Stomach (tissue), 9 donors: ENCODE measurements around the gene NR2F1. TPM values are rescaled to one million over a fixed set of nuclear protein-coding genes. Genes with fewer than 3 reads are reported as not detected.

ENCODE experiments used
- DNase-seq, 2 donors: peaks; one replicate each; pipeline versions ENCODE4 v3.0.0 to v3.0.0-alpha.2; 2013 to 2019
- H3K27ac ChIP-seq, 5 donors: fragments of 200-600 bp in 4 of 5; sonication (generic) in 4 of 5; one replicate each; pipeline ENCODE4 v1.5.1; 2013 to 2019; ENCODE audit warnings: mild to moderate bottlenecking in 1 of 5, moderate library complexity in 1 of 5
- H3K27me3 ChIP-seq, 3 donors: fragments of 200-600 bp; sonication (generic); one replicate each; pipeline ENCODE4 v1.5.1; 2017 to 2019; ENCODE audit warnings: mixed run types in 1 of 3
- H3K36me3 ChIP-seq, 4 donors: fragments of 200-600 bp; sonication (generic); 1 replicate in 3 of 4; 2 replicates in 1 of 4; pipeline ENCODE4 v1.5.1; 2016 to 2019
- H3K4me1 ChIP-seq, 4 donors: fragments of 200-600 bp; sonication (generic); one replicate each; pipeline ENCODE4 v1.5.1; 2016 to 2019
- H3K4me3 ChIP-seq, 4 donors: fragments of 200-600 bp; sonication (generic) in 3 of 4; one replicate each; pipeline ENCODE4 v1.5.1; 2016 to 2019; ENCODE audit warnings: mild to moderate bottlenecking in 1 of 4
- H3K9me3 ChIP-seq, 4 donors: fragments of 200-600 bp; sonication (generic); one replicate each; pipeline ENCODE4 v1.5.1; 2016 to 2019
- CTCF ChIP-seq, 7 experiments: fragments of 450-650 bp in 4 of 7; fragments of 200-600 bp in 3 of 7; sonication (generic) in 3 of 7; IDR thresholded peaks; one replicate each; pipeline ENCODE4 v1.5.1; 2016 to 2019; ENCODE audit warnings: antibody characterized with exemption in 7 of 7, control low read depth in 2 of 7, mild to moderate bottlenecking in 1 of 7
- EP300 ChIP-seq: sonication (generic); formaldehyde crosslinking; IDR thresholded peaks from one replicate; pipeline ENCODE4 v1.6.1; 2017; ENCODE audit warnings: antibody characterized with exemption
- POLR2A ChIP-seq, 4 donors: fragments of 450-650 bp; IDR thresholded peaks; one replicate each; pipeline ENCODE4 v1.6.1; 2016; ENCODE audit warnings: antibody characterized with exemption in 4 of 4, control low read depth in 2 of 4, mild to moderate bottlenecking in 1 of 4, moderate library complexity in 1 of 4
- POLR2AphosphoS5 ChIP-seq, 3 donors: sonication (generic); formaldehyde crosslinking; IDR thresholded peaks; one replicate each; pipeline ENCODE4 v1.6.1; 2016; ENCODE audit warnings: antibody characterized with exemption in 3 of 3
- WGBS, 5 donors: extraction: QIAGEN DNeasy Blood & Tissue Kit in 3 of 5; methylation state at CpG; one replicate each; pipeline versions ENCODE4 v1.1.5 to v1.1.7; 2013 to 2018; 5-methylcytosine and 5-hydroxymethylcytosine counted together
- intact Hi-C: fragments of 100-400 bp; cut with DNase I; formaldehyde crosslinking; loops from one replicate; pipeline ENCODE4 v1.15.1; 2023; ENCODE audit warnings: low total_unique reads
- polyA plus RNA-seq, 3 donors: library from polyadenylated mRNA; stranded (reverse); fragments of 200-250 nt; gene quantifications; one replicate each; pipeline ENCODE4 v1.2.3, GENCODE V29; 2013
- total RNA-seq, 5 donors: library from RNA; depleted of rRNA; stranded (reverse); fragments of >200 nt; gene quantifications; one replicate each; pipeline versions ENCODE4 v1.1.0 to v1.2.3, GENCODE V29; 2014 to 2016
- donor health status: healthy with polysubstance abuse.
- donor health status: Bipolar disorder and iron deficiency.
- donor health status: healthy.

NR2F1 gene
- total and polyA plus RNA-seq, 8 donors, result 0.87 to 115 (median 22.4) TPM

DNA sequence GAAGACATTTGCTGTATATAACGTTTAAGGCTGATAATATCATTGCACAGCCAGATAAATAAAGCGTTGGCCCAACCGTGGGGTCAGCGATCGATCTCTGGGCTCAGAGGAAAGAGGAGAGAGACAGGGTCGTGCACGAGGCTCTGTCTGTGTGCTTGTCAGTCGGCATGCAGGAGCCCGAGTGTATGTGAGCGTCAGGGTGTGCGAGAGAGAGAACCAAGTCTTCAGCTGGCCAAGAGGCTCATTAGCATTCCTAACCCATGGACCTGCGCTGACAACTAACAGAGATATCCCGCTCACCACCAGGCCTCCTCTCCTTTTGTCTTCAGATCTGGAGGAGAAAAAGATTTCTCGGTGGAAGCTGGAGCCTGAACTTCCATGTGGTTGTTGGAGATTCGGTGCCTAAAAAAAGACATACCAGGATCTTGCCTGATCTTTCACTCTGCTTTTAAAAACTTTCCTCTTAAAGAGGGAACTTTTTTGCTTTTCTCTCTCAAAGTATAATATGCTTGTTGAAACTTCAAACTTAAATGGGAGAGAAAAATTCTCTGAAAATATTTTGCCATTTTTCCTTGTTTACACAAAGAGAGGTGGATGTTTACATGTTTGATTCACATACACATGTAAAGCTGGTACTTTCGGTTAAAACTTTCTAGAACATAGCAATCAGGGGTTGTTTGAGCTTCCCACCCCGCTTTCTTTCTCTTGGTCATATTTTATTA is 16.5 kb downstream of the NR2F1 start:
- Histone ChIP-seq H3K27ac (peak overlapping the region in 2 of 5 donors; percentile 62 to 74), H3K4me1 (peaks cover 5 to 69% (median 35%) of the 10 kb centered on the region in 4 donors), H3K4me3 (no peak overlapping the region), H3K36me3 (peaks cover 0 to 11% (median 5%) of the 10 kb centered on the region in 4 donors), H3K9me3 (peaks cover 0 to 8% (median 0%) of the 10 kb centered on the region in 4 donors), H3K27me3 (peaks cover 5 to 100% (median 98%) of the 10 kb centered on the region in 3 donors)
- no peak for TF ChIP-seq POLR2AphosphoS5 (IDR thresholded peaks at IDR 0.05)
- no peak for TF ChIP-seq EP300
- TF ChIP-seq CTCF (IDR thresholded peaks at IDR 0.05), result no peak
- TF ChIP-seq POLR2A (IDR thresholded peaks at IDR 0.05), result no peak
- 18 to 32% (median 25%) methylated on average over 17 of the region's 17 CpGs for WGBS, 5 donors
- intact Hi-C loops, result no loop called here
- DNase-seq, result no peak

DNA sequence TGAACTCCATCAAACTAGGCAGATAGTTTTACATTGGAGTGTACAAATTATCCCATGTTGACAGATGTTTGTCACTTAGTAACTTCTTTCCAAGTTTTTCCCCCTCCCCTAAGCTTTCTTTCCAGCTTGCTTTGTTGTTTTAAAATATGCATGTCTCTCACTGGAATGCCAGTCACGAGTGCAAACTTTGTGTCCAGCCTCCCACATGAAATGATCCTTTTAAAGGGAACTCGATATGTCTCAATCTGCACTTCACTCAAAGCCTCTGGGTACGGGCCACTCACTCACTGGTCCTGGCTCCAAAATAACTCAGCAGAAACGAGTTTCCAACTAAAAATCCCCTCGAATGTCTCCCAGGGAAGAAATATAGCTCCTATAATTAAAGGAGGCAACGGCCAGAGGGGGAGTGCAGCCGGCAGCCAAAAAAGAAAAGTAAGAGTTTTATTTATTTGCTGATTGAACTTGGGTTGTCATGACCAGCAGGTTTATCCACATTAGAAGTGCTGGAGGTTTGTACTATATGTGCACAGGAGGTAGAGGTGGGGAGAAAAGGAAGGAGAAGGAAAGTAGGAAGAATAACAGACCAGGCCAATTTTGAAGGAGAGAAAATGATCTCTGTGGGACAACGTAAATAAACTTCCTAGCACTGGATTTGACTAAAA is 17.5 kb downstream of the NR2F1 start:
- DNase-seq, result no peak
- H3K27ac ChIP-seq, result peak overlapping the region in 3 of 5 donors; percentile 35 to 74 (median 62)
- H3K27me3 ChIP-seq, result peaks cover 5 to 100% (median 97%) of the 10 kb centered on the region in 3 donors
- H3K4me1 ChIP-seq, result peaks cover 5 to 60% (median 35%) of the 10 kb centered on the region in 4 donors
- no peak overlapping the region for H3K4me3 ChIP-seq
- intact Hi-C loops, result no loop called here
- 18 to 30% (median 25%) methylated on average over 8 of the region's 8 CpGs for WGBS, 5 donors
- peaks cover 0 to 8% (median 0%) of the 10 kb centered on the region in 4 donors for H3K9me3 ChIP-seq
- peaks cover 0 to 1% (median under 1%) of the 10 kb centered on the region in 4 donors for H3K36me3 ChIP-seq
- TF ChIP-seq CTCF (IDR thresholded peaks at IDR 0.05) (no peak), EP300 (no peak), POLR2AphosphoS5 (IDR thresholded peaks at IDR 0.05) (no peak)

DNA sequence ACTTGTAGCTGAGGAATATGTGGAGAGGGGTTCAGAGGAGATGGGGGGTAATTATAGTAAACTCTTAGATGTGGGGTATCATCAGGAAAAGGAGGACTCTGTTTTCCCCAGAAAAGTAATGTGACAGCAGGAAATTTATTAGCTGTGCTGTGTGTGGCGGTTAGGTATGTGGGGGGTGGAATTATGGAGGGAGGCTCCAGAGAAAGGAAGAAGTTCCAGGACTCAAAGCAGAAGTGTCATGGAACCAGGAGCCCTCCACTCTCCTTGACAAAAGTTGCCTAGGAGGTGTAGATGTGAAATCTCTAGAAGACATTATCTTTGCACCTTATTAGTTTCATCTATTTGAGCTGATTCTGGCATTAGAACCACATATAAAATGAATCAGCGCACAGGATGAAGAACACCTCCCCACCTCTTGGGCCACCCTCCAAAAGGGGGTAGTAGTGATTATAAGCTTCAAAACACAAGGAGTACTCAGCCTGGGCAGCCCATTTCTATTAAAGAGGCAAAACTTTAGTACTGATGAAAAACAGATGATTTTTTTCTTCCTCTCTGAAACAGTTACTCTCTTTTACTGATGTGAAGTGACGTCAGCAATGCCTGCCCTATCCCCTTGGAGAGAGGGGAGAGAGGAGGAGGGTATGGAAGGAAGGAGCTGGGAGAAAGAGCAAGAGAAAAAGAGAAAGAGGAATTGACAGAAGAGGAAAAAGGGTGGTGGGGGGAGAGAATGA is 18.2 kb downstream of the NR2F1 start:
- Histone ChIP-seq H3K4me3 (peak overlapping the region in 2 of 4 donors; percentile 7 to 21), H3K36me3 (no peaks in the 10 kb centered on the region), H3K4me1 (peaks cover 5 to 56% (median 35%) of the 10 kb centered on the region in 4 donors), H3K27me3 (peaks cover 5 to 100% (median 94%) of the 10 kb centered on the region in 3 donors), H3K27ac (peak overlapping the region in 4 of 5 donors; percentile 4 to 74 (median 48)), H3K9me3 (peaks cover 0 to 2% (median 0%) of the 10 kb centered on the region in 4 donors)
- TF ChIP-seq POLR2AphosphoS5 (IDR thresholded peaks at IDR 0.05), result no peak
- no peak for TF ChIP-seq CTCF (IDR thresholded peaks at IDR 0.05)
- no peak for TF ChIP-seq EP300
- no peak for TF ChIP-seq POLR2A (IDR thresholded peaks at IDR 0.05)
- DNase-seq, result peak in 1 of 2 donors; percentile 76
- WGBS, 5 donors, result 48 to 62% (median 53%) methylated on average over 3 of the region's 3 CpGs
- intact Hi-C loops, result no loop called here

- intact Hi-C loops, result no loop called here
- Histone ChIP-seq H3K27ac (peak overlapping the region in 4 of 5 donors; percentile 4 to 74 (median 38)), H3K4me1 (peaks cover 4 to 51% (median 31%) of the 10 kb centered on the region in 4 donors), H3K36me3 (no peaks in the 10 kb centered on the region), H3K4me3 (peak overlapping the region in 2 of 4 donors; percentile 7 to 21), H3K27me3 (peaks cover 5 to 100% (median 88%) of the 10 kb centered on the region in 3 donors), H3K9me3 (no peaks in the 10 kb centered on the region)
- WGBS, 5 donors, result 24 to 51% (median 34%) methylated on average over 9 of the region's 9 CpGs
- no peak for DNase-seq
- TF ChIP-seq POLR2AphosphoS5 (IDR thresholded peaks at IDR 0.05), result no peak
- no peak for TF ChIP-seq POLR2A (IDR thresholded peaks at IDR 0.05)
- no peak for TF ChIP-seq CTCF (IDR thresholded peaks at IDR 0.05)
- no peak for TF ChIP-seq EP300
These were observed 18.8 kb downstream of the NR2F1 start for GRCh38 chr5:93601802-93602155.
